Smooth muscle cell (in vitro differentiated cells): Measurements from ENCODE around the gene NCOR1. TPM values are rescaled to one million over a fixed set of nuclear protein-coding genes. Genes with fewer than 3 reads are reported as not detected.
"Not testable (repeated sequence)": the region's sequence is repeated elsewhere in the genome, so short reads cannot be mapped to it uniquely, and the experiment has no call there.

Experiments used
- DNase-seq: peaks from one replicate; lab custom pipeline; 2025; ENCODE audit not compliant: unreplicated experiment; lab: John Stamatoyannopoulos, UW
- H2AFZ ChIP-seq: fragments of 200-600 bp; sonication (generic); 2 replicates; pipeline ENCODE4 v1.6.0; 2016; ENCODE audit warnings: antibody characterized with exemption, low read depth, mild to moderate bottlenecking
- H3F3A ChIP-seq: fragments of 200-600 bp; sonication (generic); 2 replicates; pipeline ENCODE4 v1.6.0; 2017; ENCODE audit warnings: antibody characterized with exemption, low read depth
- H3K27ac ChIP-seq: fragments of 200-600 bp; sonication (generic); 2 replicates; pipeline ENCODE4 v1.5.1; 2016; ENCODE audit warnings: low read depth, mild to moderate bottlenecking
- H3K27me3 ChIP-seq: fragments of 200-600 bp; sonication (generic); 2 replicates; pipeline ENCODE4 v1.6.1; 2016; ENCODE audit warnings: low read depth, mild to moderate bottlenecking
- H3K36me3 ChIP-seq: fragments of 200-600 bp; sonication (generic); 2 replicates; pipeline ENCODE4 v1.5.1; 2016; ENCODE audit warnings: low read depth
- H3K4me1 ChIP-seq: fragments of 200-600 bp; sonication (generic); 2 replicates; pipeline ENCODE4 v1.5.1; 2016; ENCODE audit warnings: low read depth
- H3K4me2 ChIP-seq: fragments of 200-600 bp; sonication (generic); 2 replicates; pipeline ENCODE4 v1.6.0; 2016; ENCODE audit warnings: mild to moderate bottlenecking
- H3K4me3 ChIP-seq: fragments of 200-600 bp; sonication (generic); 2 replicates; pipeline ENCODE4 v1.5.1; 2016; ENCODE audit warnings: mild to moderate bottlenecking
- H3K79me2 ChIP-seq: fragments of 200-600 bp; sonication (generic); 2 replicates; pipeline ENCODE4 v1.6.0; 2016; ENCODE audit warnings: low read depth, mild to moderate bottlenecking
- H3K9ac ChIP-seq: fragments of 200-600 bp; sonication (generic); 2 replicates; pipeline ENCODE4 v1.6.0; 2016; ENCODE audit warnings: low read depth
- H3K9me3 ChIP-seq: fragments of 200-600 bp; sonication (generic); replicated peaks from 2 replicates; pipeline ENCODE4 v1.5.1; 2016; ENCODE audit warnings: low read depth
- H4K20me1 ChIP-seq: fragments of 200-600 bp; sonication (generic); 2 replicates; pipeline ENCODE4 v1.6.0; 2016; ENCODE audit warnings: low read depth
- CTCF ChIP-seq: fragments of 200-600 bp; sonication (generic); IDR thresholded peaks from 2 replicates; pipeline ENCODE4 v1.5.1; 2017; ENCODE audit warnings: borderline replicate concordance, mild to moderate bottlenecking, antibody characterized with exemption; ENCODE audit not compliant: insufficient read depth, poor library complexity, severe bottlenecking
- WGBS: methylation state at CpG from one replicate; pipeline ENCODE4 v1.1.7; 2016; ENCODE audit warnings: low lambda C conversion rate; 5-methylcytosine and 5-hydroxymethylcytosine counted together
- polyA plus RNA-seq: library from polyadenylated mRNA; unstranded; fragments of >200 nt; fragmentation: Nextera tagmentation; extraction: Ambion mirVana; gene quantifications from 2 replicates; pipeline ENCODE4 v1.2.1, GENCODE V29; 2016
- total RNA-seq: library from RNA; depleted of rRNA; stranded (reverse); fragments of >200 nt; gene quantifications from 2 replicates; pipeline ENCODE4 v1.2.3, GENCODE V29; 2014

Gene NCOR1
- total and polyA plus RNA-seq, 2 experiments from 2014 or later: 79.1 to 119 TPM

GRCh38 chr17:16066125-16066524, 149.2 kb downstream of the NCOR1 start:
- WGBS: 91% methylated on average over 4 of the region's 4 CpGs
- Histone ChIP-seq H3K27ac (no peak overlapping the region), H2AFZ (no peak overlapping the region), H3K9me3 (no peaks in the 10 kb centered on the region), H3K79me2 (no peaks in the 10 kb centered on the region), H3K4me3 (no peak overlapping the region), H3K36me3 (peaks cover 37% of the 10 kb centered on the region), H3F3A (no peaks in the 10 kb centered on the region), H3K4me1 (no peaks in the 10 kb centered on the region), H3K9ac (no peak overlapping the region), H4K20me1 (no peaks in the 10 kb centered on the region), H3K27me3 (no peaks in the 10 kb centered on the region), H3K4me2 (no peak overlapping the region)
- DNase-seq: no peak
- TF ChIP-seq CTCF: no peak

- Histone ChIP-seq H3K27me3 (no peaks in the 10 kb centered on the region), H3K79me2 (no peaks in the 10 kb centered on the region)
- WGBS: 100% methylated on average over 2 of the region's 2 CpGs
Observed at GRCh38 chr17:16061631-16062030, 153.7 kb downstream of the NCOR1 start.

GRCh38 chr17:16055139-16055538, 160.2 kb downstream of the NCOR1 start:
- not testable (repeated sequence) for H2AFZ ChIP-seq, H3K9ac ChIP-seq, H3K9me3 ChIP-seq, H3K27ac ChIP-seq, H3K4me3 ChIP-seq, DNase-seq, H3K4me1 ChIP-seq, H3K4me2 ChIP-seq, H3K27me3 ChIP-seq, H3F3A ChIP-seq
- WGBS: 73% methylated on average over 4 of the region's 4 CpGs
- peaks cover 25% of the 10 kb centered on the region for H3K79me2 ChIP-seq
- H4K20me1 ChIP-seq: peaks cover 19% of the 10 kb centered on the region
- peaks cover 14% of the 10 kb centered on the region for H3K36me3 ChIP-seq

More at GRCh38 chr17:16061631-16062030, 153.7 kb downstream of the NCOR1 start:
- no peaks in the 10 kb centered on the region for H4K20me1 ChIP-seq
- H3K4me2 ChIP-seq: no peak overlapping the region
- no peak for TF ChIP-seq CTCF
- H3K36me3 ChIP-seq: peaks cover 39% of the 10 kb centered on the region
- no peak overlapping the region for H3K27ac ChIP-seq
- H3F3A ChIP-seq: no peaks in the 10 kb centered on the region
- H3K9me3 ChIP-seq: no peaks in the 10 kb centered on the region
- H2AFZ ChIP-seq: no peak overlapping the region
- no peaks in the 10 kb centered on the region for H3K4me1 ChIP-seq
- DNase-seq: no peak
- no peak overlapping the region for H3K9ac ChIP-seq
- H3K4me3 ChIP-seq: no peak overlapping the region

GRCh38 chr17:16052486-16052885, 162.8 kb downstream of the NCOR1 start:
- 100% methylated on average over 1 of the region's 1 CpG for WGBS
- H3F3A ChIP-seq: no peaks in the 10 kb centered on the region
- peaks cover 30% of the 10 kb centered on the region for H3K79me2 ChIP-seq
- no peak overlapping the region for H2AFZ ChIP-seq
- H3K27me3 ChIP-seq: no peaks in the 10 kb centered on the region
- H3K27ac ChIP-seq: no peak overlapping the region
- DNase-seq: no peak
- no peak overlapping the region for H3K4me3 ChIP-seq
- H3K9me3 ChIP-seq: no peaks in the 10 kb centered on the region
- H3K36me3 ChIP-seq: peaks cover 6% of the 10 kb centered on the region
- TF ChIP-seq CTCF: no peak
- no peaks in the 10 kb centered on the region for H3K4me1 ChIP-seq
- H4K20me1 ChIP-seq: peaks cover 23% of the 10 kb centered on the region
- no peak overlapping the region for H3K9ac ChIP-seq
- H3K4me2 ChIP-seq: no peak overlapping the region
